Progenitor cell of endocrine pancreas (in vitro differentiated cells): ENCODE results near the gene INSC. TPM values are rescaled to one million over a fixed set of nuclear protein-coding genes. Genes with fewer than 3 reads are reported as not detected.

Experiments used
- DNase-seq: peaks from one replicate; pipeline ENCODE4 v3.0.0; 2021; ENCODE audit warnings: low spot score; ENCODE audit not compliant: unreplicated experiment
- H3K27ac Mint-ChIP-seq: 2 replicates; pipeline ENCODE4 v1.8.0; 2021; ENCODE audit warnings: mild to moderate bottlenecking, moderate library complexity, mixed read lengths
- H3K27me3 Mint-ChIP-seq: 2 replicates; pipeline ENCODE4 v1.8.0; 2021; ENCODE audit warnings: mixed read lengths
- H3K36me3 Mint-ChIP-seq: 2 replicates; pipeline ENCODE4 v1.8.0; 2022; ENCODE audit warnings: mixed read lengths; ENCODE audit not compliant: insufficient read depth
- H3K4me1 Mint-ChIP-seq: 2 replicates; pipeline ENCODE4 v1.8.0; 2021; ENCODE audit warnings: low read depth, mixed read lengths
- H3K4me3 Mint-ChIP-seq: 2 replicates; pipeline ENCODE4 v1.8.0; 2021; ENCODE audit warnings: low read depth, mild to moderate bottlenecking, moderate library complexity, mixed read lengths
- H3K9me3 Mint-ChIP-seq: 2 replicates; pipeline ENCODE4 v1.8.0; 2021; ENCODE audit warnings: low read depth, mixed read lengths
- total RNA-seq: library from RNA; stranded (reverse); gene quantifications from 2 replicates; pipeline ENCODE4 v1.2.1, GENCODE V29; 2021
- TF ChIP-seq, protein P1 (sequence below): fragments of 200-600 bp; sonication (generic); IDR thresholded peaks from one replicate; pipeline ENCODE4 v1.5.0; 2021; ENCODE audit warnings: antibody characterized with exemption, mild to moderate bottlenecking; ENCODE audit not compliant: unreplicated experiment

Gene INSC
- total RNA-seq, 1 donor from 2014 or later: not detected

DNA sequence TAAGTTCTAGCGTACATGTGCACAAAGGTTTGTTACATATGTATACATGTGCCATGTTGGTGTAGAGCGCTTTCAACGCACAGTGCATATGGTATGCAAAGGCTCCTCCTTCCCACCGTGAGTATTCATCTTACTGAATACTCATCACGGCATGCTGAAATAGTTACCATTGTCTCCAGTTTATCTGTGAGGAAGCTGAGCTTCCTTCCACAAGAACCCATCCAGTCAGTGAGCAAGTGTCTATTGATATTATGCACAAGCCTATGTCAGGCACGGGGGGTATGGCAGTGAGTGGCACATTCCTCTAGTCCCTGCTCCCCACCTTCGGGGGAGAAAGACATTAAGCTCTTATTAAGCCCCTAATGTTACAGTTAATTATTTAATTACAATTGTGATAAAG lies 28.1 kb downstream of the INSC start:
- TF ChIP-seq, protein P1, sequence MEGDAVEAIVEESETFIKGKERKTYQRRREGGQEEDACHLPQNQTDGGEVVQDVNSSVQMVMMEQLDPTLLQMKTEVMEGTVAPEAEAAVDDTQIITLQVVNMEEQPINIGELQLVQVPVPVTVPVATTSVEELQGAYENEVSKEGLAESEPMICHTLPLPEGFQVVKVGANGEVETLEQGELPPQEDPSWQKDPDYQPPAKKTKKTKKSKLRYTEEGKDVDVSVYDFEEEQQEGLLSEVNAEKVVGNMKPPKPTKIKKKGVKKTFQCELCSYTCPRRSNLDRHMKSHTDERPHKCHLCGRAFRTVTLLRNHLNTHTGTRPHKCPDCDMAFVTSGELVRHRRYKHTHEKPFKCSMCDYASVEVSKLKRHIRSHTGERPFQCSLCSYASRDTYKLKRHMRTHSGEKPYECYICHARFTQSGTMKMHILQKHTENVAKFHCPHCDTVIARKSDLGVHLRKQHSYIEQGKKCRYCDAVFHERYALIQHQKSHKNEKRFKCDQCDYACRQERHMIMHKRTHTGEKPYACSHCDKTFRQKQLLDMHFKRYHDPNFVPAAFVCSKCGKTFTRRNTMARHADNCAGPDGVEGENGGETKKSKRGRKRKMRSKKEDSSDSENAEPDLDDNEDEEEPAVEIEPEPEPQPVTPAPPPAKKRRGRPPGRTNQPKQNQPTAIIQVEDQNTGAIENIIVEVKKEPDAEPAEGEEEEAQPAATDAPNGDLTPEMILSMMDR: no peak
- no peaks in the 10 kb centered on the region for H3K4me1 Mint-ChIP-seq
- no peaks in the 10 kb centered on the region for H3K36me3 Mint-ChIP-seq
- no peaks in the 10 kb centered on the region for H3K9me3 Mint-ChIP-seq
- no peak overlapping the region for H3K27ac Mint-ChIP-seq
- peaks cover 8% of the 10 kb centered on the region for H3K27me3 Mint-ChIP-seq
- no peak overlapping the region for H3K4me3 Mint-ChIP-seq
- no peak for DNase-seq

DNA sequence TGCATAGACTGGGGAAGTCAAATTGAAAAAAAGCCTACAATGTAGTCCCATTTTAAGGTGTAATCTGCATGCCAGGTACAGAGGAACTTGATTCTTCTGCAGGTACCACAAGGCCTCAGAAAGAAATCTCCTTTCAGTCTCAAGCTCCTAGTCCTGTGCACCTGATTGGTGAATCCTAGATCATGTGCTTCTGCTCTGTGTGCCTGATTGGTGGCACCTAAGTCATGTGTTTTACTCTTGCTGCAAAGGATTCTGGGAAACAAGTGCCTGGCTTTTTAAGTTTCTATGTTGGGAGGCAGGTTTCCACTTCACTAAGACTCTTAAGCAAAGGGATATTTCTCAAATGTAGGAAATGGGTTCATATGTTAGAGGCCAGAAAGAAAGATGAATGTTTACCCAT lies 29.1 kb downstream of the INSC start:
- TF ChIP-seq, protein P1: no peak

DNA sequence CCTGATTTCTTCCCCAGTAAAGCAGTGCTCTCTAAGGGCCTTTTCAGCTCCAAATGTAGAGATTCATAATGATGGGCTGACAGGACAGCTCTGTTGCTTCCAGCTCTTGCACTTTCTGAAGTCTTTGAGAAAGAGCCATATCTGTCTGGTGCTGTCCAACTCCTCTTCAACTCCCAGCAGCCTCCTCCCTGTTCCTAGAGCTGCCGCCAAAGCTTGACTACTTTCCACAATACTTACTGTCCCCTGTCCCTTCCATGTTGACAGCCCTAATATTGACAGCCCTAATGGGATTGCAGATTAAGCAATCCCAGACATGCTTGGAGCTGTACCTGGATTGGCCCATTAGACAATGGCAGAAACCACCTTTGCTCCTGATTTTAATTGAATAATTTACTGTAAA lies 29.6 kb downstream of the INSC start:
- H3K27me3 Mint-ChIP-seq: peaks cover 9% of the 10 kb centered on the region
- H3K27ac Mint-ChIP-seq: no peak overlapping the region
- H3K36me3 Mint-ChIP-seq: no peaks in the 10 kb centered on the region
- H3K4me3 Mint-ChIP-seq: no peak overlapping the region
- no peaks in the 10 kb centered on the region for H3K4me1 Mint-ChIP-seq
- TF ChIP-seq, protein P1: no peak
- no peak for DNase-seq
- no peaks in the 10 kb centered on the region for H3K9me3 Mint-ChIP-seq

More for the DNA sequence above, 29.1 kb downstream of the INSC start:
- Mint-ChIP-seq H3K27me3 (peaks cover 9% of the 10 kb centered on the region), H3K4me1 (no peaks in the 10 kb centered on the region), H3K4me3 (no peak overlapping the region), H3K9me3 (no peaks in the 10 kb centered on the region), H3K27ac (no peak overlapping the region), H3K36me3 (no peaks in the 10 kb centered on the region)
- DNase-seq: no peak

GRCh38 chr11:15145151-15145550 lies 30.4 kb downstream of the INSC start:
- TF ChIP-seq, protein P1: no peak
- Mint-ChIP-seq H3K27ac (no peak overlapping the region), H3K4me1 (no peaks in the 10 kb centered on the region), H3K27me3 (peaks cover 9% of the 10 kb centered on the region), H3K9me3 (no peaks in the 10 kb centered on the region), H3K4me3 (no peak overlapping the region), H3K36me3 (no peaks in the 10 kb centered on the region)
- DNase-seq: no peak

- Mint-ChIP-seq H3K27ac (no peak overlapping the region), H3K27me3 (peaks cover 9% of the 10 kb centered on the region), H3K4me3 (no peak overlapping the region), H3K36me3 (no peaks in the 10 kb centered on the region), H3K4me1 (no peaks in the 10 kb centered on the region), H3K9me3 (no peaks in the 10 kb centered on the region)
- TF ChIP-seq, protein P1: no peak
- DNase-seq: no peak
These were observed 30.9 kb downstream of the INSC start for GRCh38 chr11:15145615-15146014.
